ENCODE measurements around the gene SEPTIN6. TPM values are rescaled to one million over a fixed set of nuclear protein-coding genes. Genes with fewer than 3 reads are reported as not detected.
"Not testable (repeated sequence)": the region's sequence is repeated elsewhere in the genome, so short reads cannot be mapped to it uniquely, and the experiment has no call there.

SEPTIN6 gene
- total and polyA plus RNA-seq, 7 donors, result 2.2 to 3.8 (median 2.9) TPM

- H3K36me3 ChIP-seq (ENCODE audit: insufficient read depth in 1 of 2, low read depth in 1 of 2), result no peaks in the 10 kb centered on the region
- WGBS, 3 donors, result 66 to 74% (median 69%) methylated on average over 5 of the region's 5 CpGs
- TF ChIP-seq, protein P1, sequence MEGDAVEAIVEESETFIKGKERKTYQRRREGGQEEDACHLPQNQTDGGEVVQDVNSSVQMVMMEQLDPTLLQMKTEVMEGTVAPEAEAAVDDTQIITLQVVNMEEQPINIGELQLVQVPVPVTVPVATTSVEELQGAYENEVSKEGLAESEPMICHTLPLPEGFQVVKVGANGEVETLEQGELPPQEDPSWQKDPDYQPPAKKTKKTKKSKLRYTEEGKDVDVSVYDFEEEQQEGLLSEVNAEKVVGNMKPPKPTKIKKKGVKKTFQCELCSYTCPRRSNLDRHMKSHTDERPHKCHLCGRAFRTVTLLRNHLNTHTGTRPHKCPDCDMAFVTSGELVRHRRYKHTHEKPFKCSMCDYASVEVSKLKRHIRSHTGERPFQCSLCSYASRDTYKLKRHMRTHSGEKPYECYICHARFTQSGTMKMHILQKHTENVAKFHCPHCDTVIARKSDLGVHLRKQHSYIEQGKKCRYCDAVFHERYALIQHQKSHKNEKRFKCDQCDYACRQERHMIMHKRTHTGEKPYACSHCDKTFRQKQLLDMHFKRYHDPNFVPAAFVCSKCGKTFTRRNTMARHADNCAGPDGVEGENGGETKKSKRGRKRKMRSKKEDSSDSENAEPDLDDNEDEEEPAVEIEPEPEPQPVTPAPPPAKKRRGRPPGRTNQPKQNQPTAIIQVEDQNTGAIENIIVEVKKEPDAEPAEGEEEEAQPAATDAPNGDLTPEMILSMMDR (IDR thresholded peaks at IDR 0.05), result no peak
- H3K4me1 ChIP-seq, result no peaks in the 10 kb centered on the region
- intact Hi-C loops (cut with DNase I), result no loop called here
- no peaks in the 10 kb centered on the region for H3K9me3 ChIP-seq
- DNase-seq (no peak), ATAC-seq (no peak)
- no peak overlapping the region for H3K27ac ChIP-seq
- H3K27me3 ChIP-seq (ENCODE audit: insufficient read depth in 3 of 3, low read length in 2 of 3), result no peaks in the 10 kb centered on the region
- H3K4me3 ChIP-seq, result no peak overlapping the region
Measured at GRCh38 chrX:119687661-119688413, 5.1 kb downstream of the SEPTIN6 start.

DNA sequence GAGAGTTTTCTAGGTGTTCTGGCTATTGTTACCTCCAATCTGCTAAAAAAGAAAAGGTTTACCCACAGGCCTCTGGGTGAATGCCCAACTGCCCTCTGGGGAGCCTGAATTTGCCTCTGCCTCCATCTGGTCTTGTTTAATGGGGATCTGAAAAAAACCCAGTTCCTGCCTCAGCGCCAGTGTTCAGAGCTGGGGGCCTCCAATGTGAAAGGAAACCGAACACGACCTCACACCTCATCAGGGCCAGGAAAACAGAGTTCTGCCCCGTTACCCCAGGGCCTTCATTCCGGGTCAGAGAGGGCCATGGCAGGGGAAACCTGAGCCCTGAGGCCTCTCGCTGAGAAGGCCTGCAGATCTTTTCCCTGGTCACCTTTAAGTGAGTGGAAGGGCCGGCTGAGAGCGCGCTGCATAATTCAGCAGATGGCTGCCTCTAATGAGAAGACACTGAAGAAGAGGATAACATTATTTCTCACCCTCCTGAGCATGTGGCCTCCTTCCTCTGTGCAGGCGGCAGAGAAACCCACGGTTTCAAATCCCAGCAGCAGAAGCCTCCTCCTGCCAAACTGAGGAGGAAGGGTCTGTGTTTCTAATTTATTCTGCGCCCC is 6.8 kb downstream of the SEPTIN6 start:
- WGBS, 3 donors, result 48 to 50% (median 48%) methylated on average over 10 to 12 of the region's 12 CpGs
- ATAC-seq (no peak), DNase-seq (peak in 1 of 2 donors; percentile 18)
- Histone ChIP-seq H3K4me3 (no peak overlapping the region), H3K27me3 (ENCODE audit: insufficient read depth in 3 of 3, low read length in 2 of 3) (no peaks in the 10 kb centered on the region), H3K4me1 (no peaks in the 10 kb centered on the region), H3K27ac (peak overlapping the region; percentile 51), H3K9me3 (no peaks in the 10 kb centered on the region), H3K36me3 (ENCODE audit: insufficient read depth in 1 of 2, low read depth in 1 of 2) (no peaks in the 10 kb centered on the region)
- TF ChIP-seq, protein P1 (IDR thresholded peaks at IDR 0.05), result no peak
- intact Hi-C loops (cut with DNase I), result no loop called here

GRCh38 chrX:119685225-119686066 is 7.5 kb downstream of the SEPTIN6 start:
- DNase-seq (no peak), ATAC-seq (peak in 3 of 4 donors; percentile 17 to 44 (median 42))
- H3K36me3 ChIP-seq (ENCODE audit: insufficient read depth in 1 of 2, low read depth in 1 of 2), result no peaks in the 10 kb centered on the region
- H3K27me3 ChIP-seq (ENCODE audit: insufficient read depth in 3 of 3, low read length in 2 of 3), result no peaks in the 10 kb centered on the region
- peak overlapping the region; percentile 51 for H3K27ac ChIP-seq
- WGBS, 3 donors, result 48 to 53% (median 50%) methylated on average over 14 to 15 of the region's 15 CpGs
- H3K9me3 ChIP-seq, result no peaks in the 10 kb centered on the region
- intact Hi-C loops (cut with DNase I), result no loop called here
- no peak overlapping the region for H3K4me3 ChIP-seq
- H3K4me1 ChIP-seq, result no peaks in the 10 kb centered on the region
- TF ChIP-seq, protein P1 (IDR thresholded peaks at IDR 0.05), result no peak

GRCh38 chrX:119684916-119685224 is 8.1 kb downstream of the SEPTIN6 start:
- intact Hi-C loops (cut with DNase I), result loop anchor here in 1 of 2 donors (5.0 kb wide), 1 partner anchor 47 kb away; no protein-coding TSS in a partner anchor
- 33 to 50% (median 35%) methylated on average over 1 of the region's 1 CpG for WGBS, 3 donors
- peak overlapping the region; percentile 51 for H3K27ac ChIP-seq
- TF ChIP-seq, protein P1 (IDR thresholded peaks at IDR 0.05), result no peak
- ATAC-seq (no peak), DNase-seq (no peak)
- no peaks in the 10 kb centered on the region for H3K4me1 ChIP-seq
- no peaks in the 10 kb centered on the region for H3K36me3 ChIP-seq (ENCODE audit: insufficient read depth in 1 of 2, low read depth in 1 of 2)
- H3K4me3 ChIP-seq, result no peak overlapping the region
- H3K9me3 ChIP-seq, result no peaks in the 10 kb centered on the region
- no peaks in the 10 kb centered on the region for H3K27me3 ChIP-seq (ENCODE audit: insufficient read depth in 3 of 3, low read length in 2 of 3)

DNA sequence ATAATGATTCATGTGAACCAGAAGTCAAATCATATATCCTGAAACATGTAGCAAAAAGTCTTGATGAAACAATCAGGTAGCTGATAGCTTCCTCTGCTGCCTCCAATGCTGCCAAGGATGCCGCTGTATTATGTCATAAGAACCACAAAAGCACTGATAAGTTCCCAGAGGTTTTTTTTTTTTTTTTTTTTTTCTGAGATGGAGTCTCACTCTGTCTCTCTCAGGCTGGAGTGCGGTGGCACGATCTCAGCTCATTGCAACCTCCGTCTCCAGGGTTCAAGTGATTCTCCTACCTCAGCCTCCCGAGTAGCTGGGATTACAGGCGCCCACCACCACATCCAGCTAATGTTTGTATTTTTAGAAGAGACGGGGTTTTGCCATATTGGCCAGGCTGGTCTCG is 8.7 kb downstream of the SEPTIN6 start:
- H3K9me3 ChIP-seq; DNase-seq; H3K36me3 ChIP-seq (ENCODE audit: insufficient read depth in 1 of 2, low read depth in 1 of 2); H3K4me1 ChIP-seq; H3K27me3 ChIP-seq (ENCODE audit: insufficient read depth in 3 of 3, low read length in 2 of 3); ATAC-seq; H3K27ac ChIP-seq; H3K4me3 ChIP-seq: not testable (repeated sequence)
- WGBS, 3 donors, result 91 to 95% (median 94%) methylated on average over 7 to 8 of the region's 8 CpGs
- intact Hi-C loops (cut with DNase I), result loop anchor here in 1 of 2 donors (5.0 kb wide), 1 partner anchor 48 kb away; no protein-coding TSS in a partner anchor
